GM18511 (cell line): ENCODE data around the gene DAZ4.
"Not testable (repeated sequence)": the region's sequence is repeated elsewhere in the genome, so short reads cannot be mapped to it uniquely, and the experiment has no call there.

Source experiments
- ATAC-seq: cut with Tn5 transposase; IDR thresholded peaks from one replicate; pipeline ENCODE4 v1.9.1; 2021; ENCODE audit warnings: mild to moderate bottlenecking, moderate library complexity; ENCODE audit not compliant: unreplicated experiment

The DAZ4 gene, protein sequence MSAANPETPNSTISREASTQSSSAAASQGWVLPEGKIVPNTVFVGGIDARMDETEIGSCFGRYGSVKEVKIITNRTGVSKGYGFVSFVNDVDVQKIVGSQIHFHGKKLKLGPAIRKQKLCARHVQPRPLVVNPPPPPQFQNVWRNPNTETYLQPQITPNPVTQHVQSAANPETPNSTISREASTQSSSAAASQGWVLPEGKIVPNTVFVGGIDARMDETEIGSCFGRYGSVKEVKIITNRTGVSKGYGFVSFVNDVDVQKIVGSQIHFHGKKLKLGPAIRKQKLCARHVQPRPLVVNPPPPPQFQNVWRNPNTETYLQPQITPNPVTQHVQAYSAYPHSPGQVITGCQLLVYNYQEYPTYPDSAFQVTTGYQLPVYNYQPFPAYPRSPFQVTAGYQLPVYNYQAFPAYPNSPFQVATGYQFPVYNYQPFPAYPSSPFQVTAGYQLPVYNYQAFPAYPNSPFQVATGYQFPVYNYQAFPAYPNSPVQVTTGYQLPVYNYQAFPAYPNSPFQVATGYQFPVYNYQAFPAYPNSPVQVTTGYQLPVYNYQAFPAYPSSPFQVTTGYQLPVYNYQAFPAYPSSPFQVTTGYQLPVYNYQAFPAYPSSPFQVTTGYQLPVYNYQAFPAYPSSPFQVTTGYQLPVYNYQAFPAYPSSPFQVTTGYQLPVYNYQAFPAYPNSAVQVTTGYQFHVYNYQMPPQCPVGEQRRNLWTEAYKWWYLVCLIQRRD

DNA sequence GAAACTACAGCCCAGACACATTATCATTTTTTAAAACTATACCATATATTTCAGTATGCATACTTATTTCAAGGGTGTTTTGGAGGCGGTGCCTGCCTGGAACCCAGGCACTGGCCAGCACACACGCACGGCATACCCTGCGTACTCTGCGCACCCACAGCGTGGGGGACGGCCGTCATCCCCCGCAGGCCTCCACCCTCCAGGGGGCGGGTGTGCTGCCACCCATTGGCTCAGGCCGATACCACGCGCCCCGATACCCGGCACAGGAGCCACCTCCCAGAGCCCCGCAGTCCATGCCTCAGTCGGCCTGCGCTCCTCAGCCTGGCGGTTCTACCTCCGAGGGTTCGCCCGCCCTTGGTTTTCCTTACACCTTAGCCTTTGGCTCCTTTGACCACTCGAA is at the start of gene DAZ4:
DAZ4 (plus strand) TSS at position 301 of the 400 bp plus-strand sequence. CDS start 208 bp downstream, outside the sequence.
- ATAC-seq: not testable (repeated sequence)

DNA sequence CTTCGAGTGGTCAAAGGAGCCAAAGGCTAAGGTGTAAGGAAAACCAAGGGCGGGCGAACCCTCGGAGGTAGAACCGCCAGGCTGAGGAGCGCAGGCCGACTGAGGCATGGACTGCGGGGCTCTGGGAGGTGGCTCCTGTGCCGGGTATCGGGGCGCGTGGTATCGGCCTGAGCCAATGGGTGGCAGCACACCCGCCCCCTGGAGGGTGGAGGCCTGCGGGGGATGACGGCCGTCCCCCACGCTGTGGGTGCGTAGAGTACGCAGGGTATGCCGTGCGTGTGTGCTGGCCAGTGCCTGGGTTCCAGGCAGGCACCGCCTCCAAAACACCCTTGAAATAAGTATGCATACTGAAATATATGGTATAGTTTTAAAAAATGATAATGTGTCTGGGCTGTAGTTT is 20.4 kb upstream of the DAZ4 start, which contains the start of gene DAZ3:
DAZ3 (minus strand) TSS at position 101 of the 400 bp plus-strand sequence. CDS start 208 bp downstream, outside the sequence.
- ATAC-seq: not testable (repeated sequence)

DNA sequence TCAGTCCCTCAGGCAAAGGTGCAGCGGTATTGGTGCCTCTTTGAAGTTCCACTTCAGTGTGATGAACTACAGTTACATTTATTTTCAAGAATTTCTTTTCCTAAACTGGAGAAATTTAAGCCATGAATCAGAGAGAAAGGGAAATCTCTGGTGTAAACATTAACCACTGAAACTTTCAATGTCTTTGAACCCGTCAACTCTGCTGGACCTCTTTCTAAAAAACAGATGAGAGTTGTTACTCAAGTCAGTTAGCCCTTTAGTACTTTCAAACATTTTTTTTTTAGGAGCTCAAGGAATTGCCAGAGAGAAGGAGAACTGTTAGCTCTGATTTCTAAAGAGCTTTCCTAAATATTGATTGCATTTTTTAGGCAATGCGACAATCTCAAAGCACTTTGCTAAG is 11.9 kb upstream of the DAZ4 start:
- not testable (repeated sequence) for ATAC-seq

DNA sequence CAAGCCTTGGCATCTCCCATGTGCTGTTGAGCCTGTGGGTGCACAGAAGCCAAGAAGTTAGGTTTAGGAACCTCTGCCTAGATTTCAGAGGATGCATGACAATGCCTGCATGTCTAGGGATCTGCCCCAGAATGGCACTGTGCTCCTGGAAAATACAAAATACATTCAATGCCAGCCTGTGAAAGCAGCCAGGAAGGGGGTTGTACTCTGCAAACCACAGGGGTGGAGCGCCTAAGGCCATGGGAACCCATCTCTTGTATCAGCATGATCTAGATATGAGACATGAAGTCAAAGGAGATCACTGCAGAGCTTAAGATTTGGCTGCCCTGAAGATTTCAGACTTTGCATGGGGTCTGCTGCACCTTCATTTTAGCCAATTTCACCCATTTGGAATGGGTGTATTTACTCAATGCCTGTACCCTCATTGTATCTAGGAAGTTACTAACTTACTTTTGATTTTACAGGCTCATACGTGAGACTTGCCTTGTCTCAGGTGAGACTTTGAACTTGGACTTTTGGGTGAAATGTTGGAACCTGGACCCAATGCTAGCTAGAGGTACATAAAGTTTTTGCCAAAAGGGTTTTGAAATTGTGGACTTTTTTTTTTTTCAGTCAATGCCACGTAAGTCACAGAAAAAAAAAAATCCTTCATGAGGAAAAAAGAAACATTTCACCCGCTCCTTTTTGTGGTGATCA is 9.4 kb upstream of the DAZ4 start:
- ATAC-seq: not testable (repeated sequence)

DNA sequence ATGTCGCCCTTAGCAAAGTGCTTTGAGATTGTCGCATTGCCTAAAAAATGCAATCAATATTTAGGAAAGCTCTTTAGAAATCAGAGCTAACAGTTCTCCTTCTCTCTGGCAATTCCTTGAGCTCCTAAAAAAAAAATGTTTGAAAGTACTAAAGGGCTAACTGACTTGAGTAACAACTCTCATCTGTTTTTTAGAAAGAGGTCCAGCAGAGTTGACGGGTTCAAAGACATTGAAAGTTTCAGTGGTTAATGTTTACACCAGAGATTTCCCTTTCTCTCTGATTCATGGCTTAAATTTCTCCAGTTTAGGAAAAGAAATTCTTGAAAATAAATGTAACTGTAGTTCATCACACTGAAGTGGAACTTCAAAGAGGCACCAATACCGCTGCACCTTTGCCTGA is 8.7 kb upstream of the DAZ4 start:
- not testable (repeated sequence) for ATAC-seq
